Raji (cell line): Measurements from ENCODE around the gene SERPINB7.

Experiments
- POLR2A ChIP-seq: IDR thresholded peaks from 2 replicates; pipeline ENCODE4 v1.6.1; 2011; ENCODE audit warnings: low read depth, low read length, control low read depth; ENCODE audit not compliant: insufficient read depth

The SERPINB7 gene

GRCh38 chr18:63823516-63824219 lies 48.5 kb downstream of the SERPINB7 start:
- TF ChIP-seq POLR2A = no peak

GRCh38 chr18:63824220-63824525 lies 49.0 kb downstream of the SERPINB7 start:
- TF ChIP-seq POLR2A = no peak

GRCh38 chr18:63828120-63828519 lies 52.9 kb downstream of the SERPINB7 start:
- no peak for TF ChIP-seq POLR2A

GRCh38 chr18:63828656-63829055 lies 53.4 kb downstream of the SERPINB7 start:
- no peak for TF ChIP-seq POLR2A

- TF ChIP-seq POLR2A = no peak
Measured at GRCh38 chr18:63829886-63830285, 54.7 kb downstream of the SERPINB7 start.

GRCh38 chr18:63831080-63831788 lies 56.0 kb downstream of the SERPINB7 start:
- TF ChIP-seq POLR2A = no peak

- TF ChIP-seq POLR2A = no peak
Measured at GRCh38 chr18:63832470-63832869, 57.3 kb downstream of the SERPINB7 start.

GRCh38 chr18:63834471-63835113 lies 59.4 kb downstream of the SERPINB7 start:
- no peak for TF ChIP-seq POLR2A

GRCh38 chr18:63836456-63836855 lies 61.2 kb downstream of the SERPINB7 start:
- no peak for TF ChIP-seq POLR2A

- no peak for TF ChIP-seq POLR2A
Measured at GRCh38 chr18:63837590-63837989, 62.4 kb downstream of the SERPINB7 start.

- TF ChIP-seq POLR2A = no peak
Measured at GRCh38 chr18:63843008-63843407, 67.8 kb downstream of the SERPINB7 start.

- TF ChIP-seq POLR2A = no peak
Measured at GRCh38 chr18:63844254-63844653, 69.0 kb downstream of the SERPINB7 start.

GRCh38 chr18:63848159-63848558 lies 72.9 kb downstream of the SERPINB7 start:
- no peak for TF ChIP-seq POLR2A

GRCh38 chr18:63850020-63850419 lies 74.8 kb downstream of the SERPINB7 start:
- TF ChIP-seq POLR2A = no peak

- TF ChIP-seq POLR2A = no peak
Measured at GRCh38 chr18:63850636-63851035, 75.4 kb downstream of the SERPINB7 start.
